Stimulated activated naive B cell treated with anti-CD40 and anti-IgM and Interleukin-4, amounts not matched to agents 10 μg/mL and 1 μg/mL and 100 μg/mL, for 72 hours (primary cell): Measurements from ENCODE around the gene RAPGEF6.
A peak's percentile ranks its signal among the peaks of the same experiment; 100 is the strongest.

Experiments
- ATAC-seq, 2 donors: fragments of 150-1000 bp; cut with Tn5 transposase; replicated peaks; 2 replicates each; pipeline ENCODE4 v1.10.0; 2021; ENCODE audit warnings: moderate library complexity in 1 of 2
- DNase-seq: peaks from one replicate; pipeline ENCODE4 v3.0.0; 2021
- H3K27ac Mint-ChIP-seq: one replicate; pipeline ENCODE4 v1.8.0; 2022; ENCODE audit warnings: mild to moderate bottlenecking, mixed read lengths
- H3K27me3 Mint-ChIP-seq, 2 donors: one replicate each; pipeline ENCODE4 v1.8.0; 2022; ENCODE audit warnings: mixed read lengths in 2 of 2
- H3K36me3 Mint-ChIP-seq, 2 donors: one replicate each; pipeline ENCODE4 v1.8.0; 2022; ENCODE audit warnings: mixed read lengths in 2 of 2, mild to moderate bottlenecking in 1 of 2
- H3K4me1 Mint-ChIP-seq, 2 donors: one replicate each; pipeline ENCODE4 v1.8.0; 2022; ENCODE audit warnings: mixed read lengths in 2 of 2, mild to moderate bottlenecking in 1 of 2
- H3K4me3 Mint-ChIP-seq, 2 donors: one replicate each; pipeline ENCODE4 v1.8.0; 2022; ENCODE audit warnings: mild to moderate bottlenecking in 2 of 2, mixed read lengths in 2 of 2, moderate library complexity in 1 of 2
- H3K9me3 Mint-ChIP-seq, 2 donors: one replicate each; pipeline ENCODE4 v1.8.0; 2022; ENCODE audit warnings: mixed read lengths in 2 of 2, mild to moderate bottlenecking in 1 of 2

RAPGEF6 gene

DNA sequence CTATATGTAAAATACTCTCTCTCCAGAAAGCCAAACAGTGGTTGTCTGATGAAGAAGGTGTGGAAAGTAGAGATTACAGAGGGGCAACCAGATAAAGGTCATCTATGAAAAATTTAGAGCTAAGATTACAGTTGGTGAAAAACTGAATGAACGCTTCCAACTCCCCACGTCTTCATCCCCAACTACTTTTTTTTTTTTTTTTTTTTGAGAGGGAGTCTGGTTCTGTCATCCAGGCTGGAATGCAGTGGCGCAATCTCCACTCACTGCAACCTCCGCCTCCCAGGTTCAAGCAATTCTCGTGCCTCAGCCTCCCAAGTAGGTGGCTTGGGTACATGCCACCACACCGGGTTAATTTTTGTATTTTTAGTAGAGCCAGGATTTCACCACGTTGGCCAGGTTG lies 64.3 kb downstream of the RAPGEF6 start:
- H3K27me3 Mint-ChIP-seq, result no peaks in the 10 kb centered on the region
- peaks cover 5 to 11% of the 10 kb centered on the region in 2 donors for H3K9me3 Mint-ChIP-seq
- H3K27ac Mint-ChIP-seq, result no peak overlapping the region
- ATAC-seq (no peak), DNase-seq (no peak)
- H3K4me1 Mint-ChIP-seq, result peaks cover 19 to 34% of the 10 kb centered on the region in 2 donors
- no peak overlapping the region for H3K4me3 Mint-ChIP-seq
- peaks cover 24 to 42% of the 10 kb centered on the region in 2 donors for H3K36me3 Mint-ChIP-seq

DNA sequence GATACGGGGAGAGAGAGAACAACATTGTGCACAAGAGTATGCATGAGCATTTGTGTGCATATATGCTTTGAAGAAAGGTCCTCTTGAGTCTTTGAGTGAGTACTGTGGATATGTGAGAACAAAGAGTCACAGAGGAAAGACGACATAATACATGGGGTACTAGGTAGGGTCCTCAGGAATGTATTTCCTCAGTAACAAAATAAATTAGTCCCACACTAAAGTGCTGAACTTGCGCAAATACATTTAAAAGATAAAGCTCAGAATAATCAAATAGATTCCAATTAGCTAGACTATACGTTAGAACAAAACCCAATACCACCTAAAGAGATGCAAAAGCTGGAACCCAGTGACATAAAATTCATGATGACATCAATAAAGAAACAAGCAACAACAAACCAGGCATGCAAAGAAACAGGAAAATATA lies 70.8 kb downstream of the RAPGEF6 start:
- Mint-ChIP-seq H3K27ac (no peak overlapping the region), H3K4me3 (no peak overlapping the region), H3K4me1 (peaks cover 10 to 27% of the 10 kb centered on the region in 2 donors), H3K36me3 (peaks cover 26 to 43% of the 10 kb centered on the region in 2 donors), H3K9me3 (no peaks in the 10 kb centered on the region), H3K27me3 (no peaks in the 10 kb centered on the region)
- DNase-seq (no peak), ATAC-seq (no peak)

DNA sequence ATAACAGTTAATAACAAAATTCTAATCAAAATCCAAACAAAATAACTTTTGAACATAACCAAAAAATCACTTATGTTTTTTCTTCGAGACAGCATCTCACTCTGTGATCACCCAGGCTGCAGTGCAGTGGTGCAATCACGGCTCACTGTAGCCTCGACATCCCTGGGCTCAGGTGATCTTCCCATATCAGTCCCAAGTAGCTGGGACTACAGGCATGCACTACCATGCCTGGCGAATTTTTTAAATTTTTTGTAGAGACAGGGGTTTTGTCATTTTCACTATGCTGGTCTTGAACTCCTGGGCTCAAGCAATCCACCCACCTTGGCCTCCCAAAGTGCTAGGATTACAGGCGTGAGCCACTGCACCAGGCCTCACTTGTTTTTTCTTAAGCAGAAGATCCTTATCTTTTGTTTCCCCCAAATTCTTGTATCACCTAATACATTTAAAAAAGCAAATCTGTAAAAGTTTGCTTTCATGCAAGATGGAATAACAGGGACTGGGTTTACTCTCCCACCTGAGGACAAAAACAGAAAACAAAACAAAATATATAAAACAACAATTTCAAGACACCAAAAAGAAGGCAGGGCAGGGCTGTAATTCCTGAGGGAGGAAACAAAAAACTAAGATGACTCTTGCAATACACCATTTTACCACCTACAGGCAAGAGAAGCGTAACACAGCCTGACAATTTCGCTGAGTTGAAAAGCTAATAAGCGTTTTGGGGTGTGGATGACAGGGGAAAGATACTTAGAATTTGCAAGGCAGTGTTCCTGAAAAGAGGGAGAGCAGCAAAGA lies 71.4 kb downstream of the RAPGEF6 start:
- H3K9me3 Mint-ChIP-seq, result no peaks in the 10 kb centered on the region
- H3K27ac Mint-ChIP-seq, result no peak overlapping the region
- DNase-seq (no peak), ATAC-seq (no peak)
- no peak overlapping the region for H3K4me3 Mint-ChIP-seq
- no peaks in the 10 kb centered on the region for H3K27me3 Mint-ChIP-seq
- H3K4me1 Mint-ChIP-seq, result peaks cover 8 to 27% of the 10 kb centered on the region in 2 donors
- H3K36me3 Mint-ChIP-seq, result peaks cover 26 to 40% of the 10 kb centered on the region in 2 donors

DNA sequence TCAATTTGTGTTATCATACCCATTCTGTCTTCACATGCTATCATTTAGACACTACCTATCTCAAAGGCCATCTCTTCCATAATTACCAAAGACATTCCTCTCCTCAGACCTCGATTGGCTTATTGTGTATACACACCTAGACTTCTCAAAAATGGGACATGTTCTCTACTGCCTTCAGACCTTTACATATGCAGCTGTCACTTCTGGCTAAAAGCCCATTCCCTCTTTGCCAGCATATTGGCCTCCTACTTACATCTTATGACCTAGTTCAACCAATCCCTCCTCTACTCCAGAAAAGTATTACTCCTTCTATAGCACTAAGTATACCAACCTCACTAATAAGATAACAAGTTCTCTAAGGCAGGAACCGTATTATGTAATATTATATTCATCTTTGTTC lies 84.4 kb downstream of the RAPGEF6 start:
- no peak for ATAC-seq
- H3K9me3 Mint-ChIP-seq, result peaks cover 0 to 4% of the 10 kb centered on the region in 2 donors
- H3K4me1 Mint-ChIP-seq, result peaks cover 25 to 71% of the 10 kb centered on the region in 2 donors
- H3K27me3 Mint-ChIP-seq, result no peaks in the 10 kb centered on the region
- H3K4me3 Mint-ChIP-seq, result no peak overlapping the region
- peaks cover 42 to 59% of the 10 kb centered on the region in 2 donors for H3K36me3 Mint-ChIP-seq
- no peak overlapping the region for H3K27ac Mint-ChIP-seq
- no peak for DNase-seq

DNA sequence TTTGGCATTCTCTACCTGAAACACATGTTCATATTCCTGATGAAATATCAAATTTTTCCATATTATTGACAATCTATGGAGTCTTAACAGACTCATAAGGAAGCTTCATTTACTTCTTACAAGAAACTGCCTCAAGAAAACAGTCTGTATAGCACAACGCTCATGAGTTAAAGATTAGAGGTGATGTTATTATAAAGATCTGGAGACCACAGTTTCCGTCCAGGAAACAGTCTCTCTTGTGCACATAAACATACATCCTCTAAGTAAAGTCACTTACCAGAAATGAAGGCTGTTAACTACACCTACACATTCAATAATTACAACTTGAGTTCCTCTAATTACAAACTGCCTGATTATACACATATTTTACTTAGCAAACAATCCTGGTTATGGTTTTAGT lies 86.9 kb downstream of the RAPGEF6 start:
- peak; percentile 70 to 75 for ATAC-seq
- no peak overlapping the region for H3K4me3 Mint-ChIP-seq
- no peak for DNase-seq
- H3K9me3 Mint-ChIP-seq, result no peaks in the 10 kb centered on the region
- H3K27me3 Mint-ChIP-seq, result no peaks in the 10 kb centered on the region
- peak overlapping the region; percentile 20 for H3K27ac Mint-ChIP-seq
- H3K36me3 Mint-ChIP-seq, result peaks cover 40 to 57% of the 10 kb centered on the region in 2 donors
- peaks cover 20 to 59% of the 10 kb centered on the region in 2 donors for H3K4me1 Mint-ChIP-seq

DNA sequence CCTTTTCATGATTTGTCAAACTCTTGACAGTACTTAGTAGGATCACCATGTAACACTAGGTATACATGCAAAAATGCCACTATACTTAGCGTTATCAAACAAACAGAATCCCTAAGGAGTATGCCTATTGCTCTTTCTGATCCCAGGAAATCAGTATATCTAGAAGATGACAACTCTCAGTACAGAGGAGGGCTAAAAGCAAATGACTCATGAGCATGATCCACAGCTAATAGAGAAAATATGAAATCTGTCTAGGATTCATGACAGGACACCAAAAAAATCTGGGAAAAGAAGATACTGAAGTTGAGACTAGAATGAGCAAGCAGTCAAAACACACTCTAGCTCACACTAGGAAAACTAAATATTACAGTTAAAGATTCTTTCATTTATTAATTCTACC lies 89.2 kb downstream of the RAPGEF6 start:
- Mint-ChIP-seq H3K27me3 (no peaks in the 10 kb centered on the region), H3K27ac (no peak overlapping the region), H3K9me3 (no peaks in the 10 kb centered on the region), H3K4me1 (peaks cover 19 to 49% of the 10 kb centered on the region in 2 donors), H3K36me3 (peaks cover 42 to 56% of the 10 kb centered on the region in 2 donors), H3K4me3 (no peak overlapping the region)
- ATAC-seq (no peak), DNase-seq (no peak)

DNA sequence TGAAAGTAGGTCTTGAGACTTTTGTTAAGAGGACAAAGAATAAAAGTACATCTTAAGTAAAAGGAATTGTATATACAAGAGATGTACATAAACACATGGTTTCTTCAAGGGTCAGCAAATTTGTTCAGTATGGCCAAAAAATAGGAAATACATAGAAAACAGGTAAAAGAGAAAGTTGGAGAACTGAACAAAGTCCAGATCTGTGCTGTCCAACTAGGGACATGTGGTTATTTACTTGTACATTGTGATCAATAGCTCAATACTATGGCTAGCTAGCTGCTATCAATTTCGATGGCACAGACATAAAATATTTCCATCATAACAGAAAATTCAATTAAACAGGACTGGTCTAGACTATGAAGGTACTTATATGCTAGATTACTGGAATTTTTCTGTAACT lies 92.3 kb downstream of the RAPGEF6 start:
- Mint-ChIP-seq H3K27ac (peak overlapping the region; percentile 26), H3K4me1 (peaks cover 16 to 25% of the 10 kb centered on the region in 2 donors), H3K9me3 (no peaks in the 10 kb centered on the region), H3K4me3 (no peak overlapping the region), H3K36me3 (peaks cover 33 to 54% of the 10 kb centered on the region in 2 donors), H3K27me3 (no peaks in the 10 kb centered on the region)
- DNase-seq (no peak), ATAC-seq (no peak)

DNA sequence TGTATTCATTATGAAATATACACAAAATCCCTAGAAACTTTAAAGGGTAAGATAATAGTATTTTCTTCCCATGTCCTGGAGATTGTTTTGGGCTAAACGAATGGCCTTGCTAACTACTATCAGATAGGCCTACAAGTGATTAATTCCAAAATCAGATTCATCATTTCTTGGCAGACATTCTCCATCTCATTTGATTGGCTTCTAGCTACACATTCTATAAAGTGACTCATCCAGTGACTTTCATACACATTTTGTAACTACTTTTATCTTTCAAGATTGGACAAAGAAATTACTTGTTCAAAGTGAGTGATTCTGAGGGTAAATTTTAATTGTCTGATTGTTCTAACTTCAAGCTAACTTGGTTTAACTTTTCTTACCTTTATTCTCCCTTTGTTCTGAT lies 93.3 kb downstream of the RAPGEF6 start:
- Mint-ChIP-seq H3K4me1 (peaks cover 17 to 23% of the 10 kb centered on the region in 2 donors), H3K36me3 (peaks cover 27 to 45% of the 10 kb centered on the region in 2 donors), H3K27me3 (no peaks in the 10 kb centered on the region), H3K4me3 (no peak overlapping the region), H3K9me3 (no peaks in the 10 kb centered on the region), H3K27ac (no peak overlapping the region)
- ATAC-seq (no peak), DNase-seq (no peak)

DNA sequence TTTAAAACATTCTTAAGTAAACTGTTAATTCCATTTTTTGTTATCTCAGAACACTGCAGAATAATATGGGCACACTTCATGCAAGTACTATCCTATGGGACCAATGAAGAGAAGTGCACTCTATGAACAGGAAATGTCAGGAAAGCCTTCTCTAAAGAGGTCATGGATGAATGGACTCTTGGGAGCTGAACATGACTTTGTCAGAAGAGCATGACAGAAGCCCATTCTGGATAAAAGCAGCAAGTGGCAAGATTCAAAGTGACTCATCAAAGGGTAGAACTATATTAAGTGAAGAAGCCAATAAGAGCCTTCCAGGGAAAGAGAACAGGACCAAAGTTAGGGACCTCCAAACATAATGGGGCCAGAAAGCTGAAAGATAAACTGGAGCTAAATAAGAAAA lies 94.0 kb downstream of the RAPGEF6 start:
- Mint-ChIP-seq H3K27ac (no peak overlapping the region), H3K36me3 (peaks cover 29 to 47% of the 10 kb centered on the region in 2 donors), H3K4me1 (peaks cover 21 to 26% of the 10 kb centered on the region in 2 donors), H3K9me3 (no peaks in the 10 kb centered on the region), H3K27me3 (no peaks in the 10 kb centered on the region), H3K4me3 (no peak overlapping the region)
- DNase-seq (no peak), ATAC-seq (no peak)

DNA sequence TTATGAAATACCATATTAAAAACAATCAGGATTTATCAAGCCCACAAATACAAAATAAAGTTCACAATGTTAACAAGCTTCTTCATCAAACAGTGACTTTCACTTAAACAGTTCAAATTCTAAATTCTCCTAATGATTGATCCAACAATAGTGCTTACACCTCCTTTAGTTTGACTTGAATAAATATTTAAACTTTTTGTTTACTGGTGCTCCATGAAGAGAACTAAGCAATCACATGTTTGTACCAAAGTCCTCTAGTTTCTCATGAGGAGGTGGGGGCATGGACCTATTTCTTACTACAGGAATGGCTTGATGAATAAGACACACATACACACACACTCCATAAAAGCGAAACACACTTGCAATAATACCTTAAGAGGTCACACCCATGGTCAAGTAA lies 95.8 kb downstream of the RAPGEF6 start:
- DNase-seq, result no peak
- Mint-ChIP-seq H3K27ac (no peak overlapping the region), H3K4me1 (peaks cover 19 to 23% of the 10 kb centered on the region in 2 donors), H3K9me3 (no peaks in the 10 kb centered on the region), H3K4me3 (no peak overlapping the region), H3K27me3 (no peaks in the 10 kb centered on the region), H3K36me3 (peaks cover 24 to 40% of the 10 kb centered on the region in 2 donors)
- no peak for ATAC-seq

DNA sequence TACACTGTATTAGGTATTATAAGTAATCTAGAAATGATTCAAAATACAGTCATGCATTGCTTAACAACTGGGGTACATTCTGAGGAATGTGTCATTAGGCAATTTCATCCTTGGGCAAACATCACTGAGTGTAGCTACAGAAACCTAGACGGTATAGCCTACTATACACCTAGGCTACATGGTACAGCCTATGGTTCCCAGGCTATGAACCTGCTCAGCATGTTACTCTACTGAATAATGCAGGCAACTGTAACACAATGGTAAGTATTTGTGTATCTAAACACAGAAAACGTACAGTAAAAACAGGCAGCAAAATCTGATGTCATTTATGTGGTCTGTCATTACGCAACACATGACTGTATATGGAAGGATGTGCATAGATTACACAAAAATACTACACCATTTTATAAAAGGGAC lies 96.8 kb downstream of the RAPGEF6 start:
- Mint-ChIP-seq H3K27ac (peak overlapping the region; percentile 14), H3K4me1 (peaks cover 19 to 23% of the 10 kb centered on the region in 2 donors), H3K4me3 (no peak overlapping the region), H3K9me3 (no peaks in the 10 kb centered on the region), H3K36me3 (peaks cover 18 to 38% of the 10 kb centered on the region in 2 donors), H3K27me3 (no peaks in the 10 kb centered on the region)
- ATAC-seq (no peak), DNase-seq (no peak)

DNA sequence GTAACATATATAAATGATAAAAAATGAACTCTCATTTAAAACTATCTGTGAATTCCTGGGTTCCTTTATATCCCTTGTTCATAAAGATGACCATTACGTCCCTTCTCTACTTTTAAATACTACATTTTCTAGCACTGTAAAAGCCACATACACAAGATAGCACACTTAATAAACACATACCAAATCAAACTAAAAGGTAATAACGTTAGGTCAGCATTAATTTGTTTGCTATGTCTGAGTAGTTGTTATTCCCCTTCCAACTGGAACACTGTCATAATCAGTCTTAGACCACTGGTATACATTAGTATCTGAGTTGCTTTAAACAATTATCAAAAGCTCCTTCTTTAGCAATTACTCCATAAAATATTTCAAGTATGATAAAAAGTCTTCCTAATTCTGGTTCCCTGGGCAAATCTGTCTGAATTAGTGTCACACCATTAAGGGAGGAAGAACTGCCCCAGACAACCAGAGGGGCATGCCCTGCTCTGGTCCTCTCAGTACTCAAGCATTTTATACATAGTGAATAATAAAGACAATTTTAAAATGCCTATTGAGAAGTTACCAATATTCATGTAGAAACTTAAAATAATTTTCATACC lies 98.1 kb downstream of the RAPGEF6 start:
- peak in 1 of 2 donors; percentile 14 for ATAC-seq
- DNase-seq, result no peak
- H3K4me1 Mint-ChIP-seq, result peaks cover 23 to 29% of the 10 kb centered on the region in 2 donors
- H3K27ac Mint-ChIP-seq, result peak overlapping the region; percentile 88
- H3K4me3 Mint-ChIP-seq, result peak overlapping the region in 1 of 2 donors; percentile 47
- no peaks in the 10 kb centered on the region for H3K9me3 Mint-ChIP-seq
- H3K27me3 Mint-ChIP-seq, result no peaks in the 10 kb centered on the region
- peaks cover 12 to 31% of the 10 kb centered on the region in 2 donors for H3K36me3 Mint-ChIP-seq

DNA sequence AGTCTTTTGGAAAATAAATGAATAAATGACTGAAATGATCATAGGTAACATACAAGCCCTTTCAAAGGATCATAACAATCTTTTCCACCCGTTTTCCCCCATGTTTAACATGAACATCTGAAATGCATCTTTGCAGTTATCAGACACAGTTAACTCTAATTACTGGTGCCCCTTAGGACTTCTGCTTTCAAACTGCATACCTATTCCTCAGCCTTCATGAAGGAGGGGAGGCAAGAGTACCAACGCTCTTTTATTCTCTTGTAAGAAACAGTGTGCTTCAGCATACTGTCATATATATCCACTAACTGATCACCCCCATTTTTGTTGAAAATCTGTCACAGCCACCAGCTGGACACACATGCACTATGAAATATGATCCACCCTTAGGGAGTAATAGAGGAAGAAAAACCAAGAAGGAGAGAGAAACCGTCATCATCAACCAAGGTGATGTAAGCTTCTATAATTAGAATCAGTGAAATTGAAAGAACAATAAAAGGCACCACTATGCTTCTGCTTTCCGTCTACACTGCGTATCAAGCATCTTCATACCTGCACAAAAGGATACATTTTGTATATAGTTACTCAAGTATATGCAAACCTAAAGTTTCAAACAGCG lies 98.7 kb downstream of the RAPGEF6 start:
- ATAC-seq (peak; percentile 96 to 97), DNase-seq (peak; percentile 25)
- no peaks in the 10 kb centered on the region for H3K9me3 Mint-ChIP-seq
- H3K4me1 Mint-ChIP-seq, result peaks cover 22 to 29% of the 10 kb centered on the region in 2 donors
- no peaks in the 10 kb centered on the region for H3K27me3 Mint-ChIP-seq
- H3K27ac Mint-ChIP-seq, result peak overlapping the region; percentile 52
- H3K4me3 Mint-ChIP-seq, result peak overlapping the region; percentile 18
- H3K36me3 Mint-ChIP-seq, result peaks cover 12 to 31% of the 10 kb centered on the region in 2 donors

DNA sequence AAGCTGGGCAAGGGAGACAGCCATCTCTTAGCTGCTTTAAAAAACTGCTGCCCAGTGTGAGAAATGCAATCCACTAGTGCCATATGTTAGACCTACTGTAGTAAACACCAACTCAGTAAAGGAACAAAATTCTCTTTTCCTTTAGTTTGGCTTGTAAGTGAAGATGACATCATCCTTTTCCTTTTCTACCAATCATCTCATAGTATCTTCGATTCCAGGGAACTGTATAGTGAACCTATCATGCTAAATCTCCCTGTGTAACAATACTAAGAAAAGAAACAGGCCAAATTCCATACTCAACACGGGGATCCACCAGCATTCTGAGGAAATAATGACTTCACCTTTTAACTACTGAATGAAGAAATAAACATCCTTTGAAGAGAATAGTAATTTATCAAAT lies 100.1 kb downstream of the RAPGEF6 start:
- no peaks in the 10 kb centered on the region for H3K9me3 Mint-ChIP-seq
- H3K27me3 Mint-ChIP-seq, result no peaks in the 10 kb centered on the region
- H3K27ac Mint-ChIP-seq, result peak overlapping the region; percentile 20
- ATAC-seq (no peak), DNase-seq (no peak)
- peaks cover 7 to 23% of the 10 kb centered on the region in 2 donors for H3K36me3 Mint-ChIP-seq
- H3K4me1 Mint-ChIP-seq, result peaks cover 17 to 28% of the 10 kb centered on the region in 2 donors
- no peak overlapping the region for H3K4me3 Mint-ChIP-seq
